SU-DHL-6 (cell line): Measurements from ENCODE around the gene CYTH1.

Experiments used
- H2AFZ ChIP-seq: fragments of 200-600 bp; sonication (generic); 2 replicates; pipeline ENCODE4 v1.6.1; 2014; ENCODE audit warnings: low read depth, mild to moderate bottlenecking, moderate library complexity, mixed read lengths, antibody characterized with exemption, low read length; ENCODE audit not compliant: severe bottlenecking
- H3F3A ChIP-seq: fragments of 200-600 bp; shearing (Covaris generic); 2 replicates; pipeline ENCODE4 v1.6.0; 2016; ENCODE audit warnings: antibody characterized with exemption, mild to moderate bottlenecking; ENCODE audit not compliant: insufficient read depth
- H3K27ac ChIP-seq: fragments of 200-600 bp; sonication (generic); 2 replicates; pipeline ENCODE4 v1.5.1; 2016; ENCODE audit warnings: low read depth, mild to moderate bottlenecking, low read length, moderate library complexity, mixed read lengths
- H3K27me3 ChIP-seq: fragments of 200-600 bp; sonication (generic), shearing (Covaris generic); 2 replicates; pipeline ENCODE4 v1.6.0; 2014; ENCODE audit warnings: mild to moderate bottlenecking, low read length
- H3K36me3 ChIP-seq: fragments of 200-600 bp; sonication (generic); 2 replicates; pipeline ENCODE4 v1.6.1; 2014; ENCODE audit warnings: mild to moderate bottlenecking, low read length, mixed read lengths
- H3K4me2 ChIP-seq: fragments of 300-600, 200-600 bp; shearing (Covaris generic), sonication (generic); 2 replicates; pipeline ENCODE4 v1.6.0; 2014; ENCODE audit warnings: low read length, low read depth, mild to moderate bottlenecking; ENCODE audit not compliant: poor library complexity, severe bottlenecking
- H3K4me3 ChIP-seq: fragments of 200-600 bp; sonication (generic); 2 replicates; pipeline ENCODE4 v1.5.1; 2014; ENCODE audit warnings: antibody characterized with exemption, low read length, mild to moderate bottlenecking, mixed read lengths; ENCODE audit not compliant: insufficient read depth, poor library complexity, severe bottlenecking
- H3K79me2 ChIP-seq: fragments of 200-600 bp; sonication (generic); 2 replicates; pipeline ENCODE4 v1.6.1; 2014; ENCODE audit warnings: mild to moderate bottlenecking, low read length, moderate library complexity; ENCODE audit not compliant: insufficient read depth
- H3K9ac ChIP-seq: fragments of 200-600 bp; sonication (generic); 2 replicates; pipeline ENCODE4 v1.7.0; 2014; ENCODE audit warnings: mild to moderate bottlenecking, low read length
- H3K9me2 ChIP-seq: fragments of 200-600 bp; sonication (generic); replicated peaks from 2 replicates; pipeline ENCODE4 v1.6.1; 2014; ENCODE audit warnings: low read length; ENCODE audit not compliant: insufficient read depth
- H3K9me3 ChIP-seq: fragments of 200-600 bp; sonication (generic); 2 replicates; pipeline ENCODE4 v1.6.1; 2014; ENCODE audit warnings: low read length, mixed read lengths; ENCODE audit not compliant: insufficient read depth
- H4K20me1 ChIP-seq: fragments of 200-600 bp; sonication (generic); 2 replicates; pipeline ENCODE4 v1.6.1; 2014; ENCODE audit warnings: low read depth, mild to moderate bottlenecking, antibody characterized with exemption, low read length, moderate library complexity, mixed read lengths
- CTCF ChIP-seq: fragments of 200-600 bp; sonication (generic); IDR thresholded peaks from one replicate; pipeline ENCODE4 v1.5.1; 2017; ENCODE audit warnings: antibody characterized with exemption, mild to moderate bottlenecking, low read length, moderate library complexity; ENCODE audit not compliant: insufficient read depth, poor library complexity, severe bottlenecking
- EZH2phosphoT487 ChIP-seq: fragments of 200-600 bp; sonication (generic), shearing (Covaris generic); conservative IDR thresholded peaks from 2 replicates; pipeline ENCODE4 v1.6.1; 2018; ENCODE audit warnings: mild to moderate bottlenecking, antibody characterized with exemption, low read length, moderate library complexity, mixed read lengths

The CYTH1 gene

GRCh38 chr17:78722246-78722761, 59.8 kb downstream of the CYTH1 start:
- Histone ChIP-seq H3K27me3 (no peaks in the 10 kb centered on the region), H3K4me3 (peak overlapping the region; percentile 41), H3F3A (peaks cover 98% of the 10 kb centered on the region), H3K36me3 (no peaks in the 10 kb centered on the region), H4K20me1 (no peaks in the 10 kb centered on the region; the same call in 1 of the 2 replicates), H3K9me2 (no peaks in the 10 kb centered on the region), H3K9ac (peak overlapping the region; percentile 56), H2AFZ (no peak overlapping the region), H3K4me2 (peak overlapping the region; percentile 88), H3K27ac (peak overlapping the region; percentile 96), H3K9me3 (no peaks in the 10 kb centered on the region), H3K79me2 (peaks cover 100% of the 10 kb centered on the region)
- TF ChIP-seq EZH2phosphoT487: no peak
- no peak for TF ChIP-seq CTCF

- H3F3A ChIP-seq: peaks cover 95% of the 10 kb centered on the region
- H3K4me2 ChIP-seq: peak overlapping the region; percentile 88
- peaks cover 100% of the 10 kb centered on the region for H3K79me2 ChIP-seq
- no peak overlapping the region for H2AFZ ChIP-seq
- H3K27ac ChIP-seq: peak overlapping the region; percentile 96
- H3K9ac ChIP-seq: peak overlapping the region; percentile 64
- H3K27me3 ChIP-seq: no peaks in the 10 kb centered on the region
- H3K36me3 ChIP-seq: no peaks in the 10 kb centered on the region
- H4K20me1 ChIP-seq: no peaks in the 10 kb centered on the region
- no peaks in the 10 kb centered on the region for H3K9me3 ChIP-seq
- no peaks in the 10 kb centered on the region for H3K9me2 ChIP-seq
- no peak for TF ChIP-seq EZH2phosphoT487
- TF ChIP-seq CTCF: no peak
- H3K4me3 ChIP-seq: no peak overlapping the region
Observed at GRCh38 chr17:78719630-78720298, 62.3 kb downstream of the CYTH1 start.

DNA sequence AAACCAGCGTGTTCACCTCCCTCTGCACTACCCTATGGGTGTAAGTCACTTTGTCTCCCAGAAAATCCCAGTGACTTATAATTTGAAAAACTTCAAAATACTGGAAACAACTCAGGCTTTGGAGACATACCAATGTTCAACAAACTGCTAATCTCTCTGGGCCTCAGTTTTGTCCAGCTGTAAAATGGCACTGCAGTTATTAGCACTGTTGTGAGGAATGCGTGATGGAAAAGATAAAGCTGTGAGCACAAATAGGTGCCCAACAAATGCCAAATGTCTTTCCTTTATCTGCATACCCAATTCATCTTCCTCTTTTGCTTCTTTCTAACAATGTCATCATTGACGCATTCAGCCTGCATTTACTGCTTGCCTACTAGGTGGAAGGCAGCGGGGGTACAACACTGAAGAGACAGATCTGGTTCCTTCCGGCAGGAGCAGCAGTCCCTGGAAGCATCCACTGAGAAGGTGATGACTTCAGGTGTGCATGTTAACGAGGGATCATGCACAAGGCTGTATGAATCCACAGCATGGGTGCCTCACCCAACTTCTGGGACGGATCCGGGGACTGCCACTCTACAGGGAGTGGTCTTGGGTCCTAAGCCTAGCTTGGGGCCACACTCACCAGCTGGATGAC, 63.4 kb downstream of the CYTH1 start:
- Histone ChIP-seq H3K79me2 (peaks cover 100% of the 10 kb centered on the region), H3K9me3 (no peaks in the 10 kb centered on the region), H3K4me2 (peak overlapping the region; percentile 88), H3K4me3 (peak overlapping the region; percentile 8), H3K36me3 (no peaks in the 10 kb centered on the region), H3K27ac (peak overlapping the region; percentile 96), H2AFZ (no peak overlapping the region), H3F3A (peaks cover 95% of the 10 kb centered on the region), H3K9me2 (no peaks in the 10 kb centered on the region), H3K9ac (peak overlapping the region; percentile 64), H4K20me1 (no peaks in the 10 kb centered on the region), H3K27me3 (no peaks in the 10 kb centered on the region)
- TF ChIP-seq CTCF (no peak), EZH2phosphoT487 (no peak)
